ACC112 (cell line): ENCODE results near the gene OR2J3.
"Not testable (repeated sequence)": the region's sequence is repeated elsewhere in the genome, so short reads cannot be mapped to it uniquely, and the experiment has no call there.

Experiments
- H2AFZ ChIP-seq: fragments of 200-600 bp; sonication (generic); one replicate; pipeline ENCODE4 v1.6.0; 2017; ENCODE audit warnings: antibody characterized with exemption, low read length; ENCODE audit not compliant: unreplicated experiment
- H3K27ac ChIP-seq: fragments of 200-600 bp; sonication (generic); 2 replicates; pipeline ENCODE4 v1.5.1; 2014; ENCODE audit warnings: low read depth, mild to moderate bottlenecking, antibody characterized with exemption, low read length, moderate library complexity
- H3K27me3 ChIP-seq: fragments of 200-600 bp; sonication (generic); 2 replicates; pipeline ENCODE4 v1.6.1; 2014; ENCODE audit warnings: mild to moderate bottlenecking, antibody characterized with exemption, low read length, moderate library complexity, mixed read lengths; ENCODE audit not compliant: insufficient read depth
- H3K36me3 ChIP-seq: fragments of 200-600 bp; sonication (generic); 2 replicates; pipeline ENCODE4 v1.6.1; 2016; ENCODE audit warnings: mild to moderate bottlenecking, antibody characterized with exemption, low read length, moderate library complexity, mixed read lengths; ENCODE audit not compliant: insufficient read depth
- H3K4me1 ChIP-seq: fragments of 200-600 bp; sonication (generic); one replicate; pipeline ENCODE4 v1.6.1; 2016; ENCODE audit warnings: low read length, mixed read lengths; ENCODE audit not compliant: insufficient read depth, unreplicated experiment, control insufficient read depth
- H3K4me3 ChIP-seq: fragments of 200-600 bp; sonication (generic); 2 replicates; pipeline ENCODE4 v1.5.1; 2014; ENCODE audit warnings: mild to moderate bottlenecking, low read depth, low read length
- H3K79me2 ChIP-seq: fragments of 200-600 bp; sonication (generic); one replicate; pipeline ENCODE4 v1.6.0; 2016; ENCODE audit warnings: low read length; ENCODE audit not compliant: control insufficient read depth, unreplicated experiment, insufficient read depth

The OR2J3 gene

GRCh38 chr6:29129326-29130012 is 21.6 kb downstream of the OR2J3 start:
- no peak overlapping the region for H2AFZ ChIP-seq
- no peak overlapping the region for H3K4me3 ChIP-seq
- no peak overlapping the region for H3K27ac ChIP-seq
- H3K36me3 ChIP-seq = no peaks in the 10 kb centered on the region
- H3K4me1 ChIP-seq = no peaks in the 10 kb centered on the region
- H3K79me2 ChIP-seq = no peaks in the 10 kb centered on the region
- peaks cover 11% of the 10 kb centered on the region for H3K27me3 ChIP-seq

DNA sequence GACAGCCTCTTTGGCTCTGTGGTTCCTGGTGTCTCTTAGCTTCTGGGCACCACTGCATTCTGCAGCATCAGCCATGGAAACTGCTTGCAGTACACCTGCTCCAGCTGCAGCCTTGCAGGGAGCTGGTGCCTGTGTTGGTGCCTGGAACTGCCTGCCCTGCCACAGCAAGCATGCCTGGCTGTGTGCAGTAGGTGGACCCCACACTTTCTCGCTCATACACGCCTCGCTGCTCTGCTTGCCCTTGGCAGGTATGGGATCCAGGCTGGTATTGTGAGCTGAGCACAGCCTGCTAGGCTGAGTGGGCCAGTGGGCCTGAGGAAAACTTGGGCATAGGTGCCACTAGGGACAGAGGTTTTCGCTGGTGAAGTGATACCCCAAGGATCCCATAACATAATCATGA is 22.8 kb downstream of the OR2J3 start:
- Histone ChIP-seq H3K36me3 (no peaks in the 10 kb centered on the region), H3K27ac (no peak overlapping the region), H3K79me2 (no peaks in the 10 kb centered on the region), H3K4me3 (no peak overlapping the region), H3K4me1 (no peaks in the 10 kb centered on the region), H3K27me3 (peaks cover 11% of the 10 kb centered on the region), H2AFZ (no peak overlapping the region)

DNA sequence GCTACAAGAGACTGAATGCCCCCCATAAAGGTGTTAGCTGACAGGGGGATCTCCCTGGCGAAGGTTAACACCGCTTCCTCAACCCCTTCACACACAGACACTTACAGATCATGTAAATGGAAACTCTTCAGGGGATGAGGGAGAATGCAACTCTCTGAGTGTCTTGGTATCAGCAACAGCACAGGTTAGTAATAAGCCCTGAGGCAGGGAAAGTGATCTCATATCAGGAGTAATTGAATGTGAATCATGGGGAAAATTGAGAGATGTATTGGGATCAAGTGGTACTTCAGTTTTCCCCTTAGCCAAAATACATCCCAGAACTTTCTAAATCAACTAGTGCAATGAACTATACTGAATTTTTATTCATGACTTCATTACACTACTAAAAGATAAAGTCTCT is 23.8 kb downstream of the OR2J3 start:
- Histone ChIP-seq H3K4me3 (no peak overlapping the region), H3K27ac (no peak overlapping the region), H3K36me3 (no peaks in the 10 kb centered on the region), H3K79me2 (no peaks in the 10 kb centered on the region), H3K27me3 (peaks cover 11% of the 10 kb centered on the region), H3K4me1 (no peaks in the 10 kb centered on the region), H2AFZ (no peak overlapping the region)

DNA sequence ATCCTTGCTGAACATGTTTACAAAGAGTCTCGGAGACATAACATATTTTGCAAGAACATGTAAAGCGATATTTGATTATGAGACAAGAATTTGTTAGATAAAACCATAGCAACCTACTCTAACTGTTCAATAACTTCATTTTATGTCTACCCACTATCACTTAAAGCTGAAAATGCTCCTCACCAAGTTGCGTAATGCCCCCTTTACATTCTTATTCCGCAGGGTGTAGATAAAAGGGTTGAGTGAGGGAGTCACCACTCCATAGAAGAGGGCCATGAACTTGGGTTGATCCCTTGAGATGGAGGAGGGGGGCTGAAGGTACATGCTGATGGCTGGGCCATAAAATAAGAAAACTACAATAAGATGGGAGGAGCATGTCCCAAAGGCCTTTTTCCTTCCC is 29.9 kb downstream of the OR2J3 start:
- H3K27ac ChIP-seq = no peak overlapping the region
- H3K4me3 ChIP-seq = no peak overlapping the region
- no peaks in the 10 kb centered on the region for H3K36me3 ChIP-seq
- no peak overlapping the region for H2AFZ ChIP-seq
- H3K4me1 ChIP-seq = no peaks in the 10 kb centered on the region
- H3K27me3 ChIP-seq = no peaks in the 10 kb centered on the region
- H3K79me2 ChIP-seq = no peaks in the 10 kb centered on the region

- Histone ChIP-seq H3K36me3 (no peaks in the 10 kb centered on the region), H3K4me1 (no peaks in the 10 kb centered on the region), H2AFZ (no peak overlapping the region), H3K4me3 (no peak overlapping the region), H3K27ac (no peak overlapping the region), H3K27me3 (no peaks in the 10 kb centered on the region), H3K79me2 (no peaks in the 10 kb centered on the region)
These were observed 33.7 kb downstream of the OR2J3 start for GRCh38 chr6:29141606-29142005.

- Histone ChIP-seq H2AFZ (no peak overlapping the region), H3K27ac (no peak overlapping the region), H3K27me3 (no peaks in the 10 kb centered on the region), H3K36me3 (no peaks in the 10 kb centered on the region), H3K79me2 (no peaks in the 10 kb centered on the region), H3K4me3 (no peak overlapping the region), H3K4me1 (no peaks in the 10 kb centered on the region)
These were observed 34.5 kb downstream of the OR2J3 start for GRCh38 chr6:29142309-29142708.

- H3K79me2 ChIP-seq = no peaks in the 10 kb centered on the region
- H3K4me3 ChIP-seq = no peak overlapping the region
- no peak overlapping the region for H2AFZ ChIP-seq
- no peaks in the 10 kb centered on the region for H3K4me1 ChIP-seq
- no peak overlapping the region for H3K27ac ChIP-seq
- no peaks in the 10 kb centered on the region for H3K36me3 ChIP-seq
- H3K27me3 ChIP-seq = no peaks in the 10 kb centered on the region
These were observed 38.3 kb downstream of the OR2J3 start for GRCh38 chr6:29146179-29146578.

- Histone ChIP-seq H3K4me3 (no peak overlapping the region), H3K27me3 (no peaks in the 10 kb centered on the region), H3K27ac (no peak overlapping the region), H3K4me1 (no peaks in the 10 kb centered on the region), H3K79me2 (no peaks in the 10 kb centered on the region), H3K36me3 (no peaks in the 10 kb centered on the region), H2AFZ (no peak overlapping the region)
These were observed 39.2 kb downstream of the OR2J3 start for GRCh38 chr6:29147074-29147473.

DNA sequence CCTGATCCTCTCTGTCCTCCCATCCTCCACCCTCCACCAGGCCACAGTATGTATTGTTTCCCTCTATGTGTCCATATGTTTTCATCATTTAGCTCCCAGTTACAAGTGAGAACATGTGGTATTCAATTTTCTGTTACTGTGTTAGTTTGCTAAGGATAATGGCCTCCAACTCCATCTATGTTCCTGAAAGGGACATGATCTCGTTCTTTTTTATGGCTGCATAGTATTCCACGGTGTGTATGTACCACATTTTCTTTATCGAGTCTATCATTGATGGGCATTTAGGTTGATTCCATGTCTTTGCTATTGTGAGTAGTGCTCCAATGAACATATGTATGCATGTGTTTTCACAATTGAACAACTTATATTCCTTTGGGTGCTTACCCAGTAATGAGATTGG is 41.6 kb downstream of the OR2J3 start:
- H3K4me1 ChIP-seq, H3K79me2 ChIP-seq, H3K36me3 ChIP-seq, H3K4me3 ChIP-seq, H3K27me3 ChIP-seq, H3K27ac ChIP-seq, H2AFZ ChIP-seq: not testable (repeated sequence)

- Histone ChIP-seq H3K79me2 (no peaks in the 10 kb centered on the region), H3K27ac (no peak overlapping the region), H3K27me3 (no peaks in the 10 kb centered on the region), H3K4me1 (no peaks in the 10 kb centered on the region), H3K36me3 (no peaks in the 10 kb centered on the region), H3K4me3 (no peak overlapping the region), H2AFZ (no peak overlapping the region)
These were observed 45.2 kb downstream of the OR2J3 start for GRCh38 chr6:29153083-29153482.

- H3K27ac ChIP-seq, H3K79me2 ChIP-seq, H3K4me3 ChIP-seq, H3K36me3 ChIP-seq, H3K4me1 ChIP-seq, H3K27me3 ChIP-seq, H2AFZ ChIP-seq: not testable (repeated sequence)
These were observed 47.3 kb downstream of the OR2J3 start for GRCh38 chr6:29155182-29155581.
